ENCODE measurements around the gene HDAC7. TPM values are rescaled to one million over a fixed set of nuclear protein-coding genes. Genes with fewer than 3 reads are reported as not detected.

Gene HDAC7
- total RNA-seq, 4 donors from 2014 or later, result 90.4 to 186 (median 98.4) TPM

DNA sequence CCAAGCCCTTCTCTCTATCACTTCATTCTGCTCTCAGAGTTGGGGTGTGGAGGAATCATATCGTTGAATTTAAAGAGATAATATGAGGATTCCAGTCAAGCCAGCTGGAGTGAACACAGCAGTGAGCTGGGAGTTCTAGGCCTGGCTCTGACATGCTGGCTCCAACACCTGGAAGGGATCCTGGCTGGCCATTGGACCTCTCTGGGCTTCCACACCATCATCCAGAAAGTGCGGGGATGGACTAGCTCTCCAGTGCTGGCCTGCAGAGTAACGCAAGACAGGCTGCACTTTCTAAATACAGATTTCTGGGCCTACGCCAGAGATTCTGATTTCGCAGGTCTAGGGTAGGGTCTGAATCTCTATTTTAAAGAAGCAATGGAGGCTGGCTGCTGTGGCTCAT lies 34.8 kb upstream of the HDAC7 start:
- Histone ChIP-seq H3K4me1 (peaks cover 0 to 12% (median 0%) of the 10 kb centered on the region in 4 donors), H3K4me3 (no peak overlapping the region), H3K9me3 (no peaks in the 10 kb centered on the region), H3K27me3 (no peaks in the 10 kb centered on the region), H3K36me3 (no peaks in the 10 kb centered on the region), H3K27ac (no peak overlapping the region)
- 93 to 98% methylated on average over 5 of the region's 5 CpGs for whole genome bisulfite sequencing, 2 donors
- TF ChIP-seq POLR2A (IDR thresholded peaks at IDR 0.05), result no peak
- TF ChIP-seq, protein P1, sequence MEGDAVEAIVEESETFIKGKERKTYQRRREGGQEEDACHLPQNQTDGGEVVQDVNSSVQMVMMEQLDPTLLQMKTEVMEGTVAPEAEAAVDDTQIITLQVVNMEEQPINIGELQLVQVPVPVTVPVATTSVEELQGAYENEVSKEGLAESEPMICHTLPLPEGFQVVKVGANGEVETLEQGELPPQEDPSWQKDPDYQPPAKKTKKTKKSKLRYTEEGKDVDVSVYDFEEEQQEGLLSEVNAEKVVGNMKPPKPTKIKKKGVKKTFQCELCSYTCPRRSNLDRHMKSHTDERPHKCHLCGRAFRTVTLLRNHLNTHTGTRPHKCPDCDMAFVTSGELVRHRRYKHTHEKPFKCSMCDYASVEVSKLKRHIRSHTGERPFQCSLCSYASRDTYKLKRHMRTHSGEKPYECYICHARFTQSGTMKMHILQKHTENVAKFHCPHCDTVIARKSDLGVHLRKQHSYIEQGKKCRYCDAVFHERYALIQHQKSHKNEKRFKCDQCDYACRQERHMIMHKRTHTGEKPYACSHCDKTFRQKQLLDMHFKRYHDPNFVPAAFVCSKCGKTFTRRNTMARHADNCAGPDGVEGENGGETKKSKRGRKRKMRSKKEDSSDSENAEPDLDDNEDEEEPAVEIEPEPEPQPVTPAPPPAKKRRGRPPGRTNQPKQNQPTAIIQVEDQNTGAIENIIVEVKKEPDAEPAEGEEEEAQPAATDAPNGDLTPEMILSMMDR (IDR thresholded peaks at IDR 0.05), result no peak
- TF ChIP-seq EP300 (IDR thresholded peaks at IDR 0.05), result no peak
- no peak for DNase-seq (ENCODE audit: low spot score in 2 of 2)

GRCh38 chr12:47852096-47852571 lies 32.4 kb upstream of the HDAC7 start:
- H3K9me3 ChIP-seq, result no peaks in the 10 kb centered on the region
- peaks cover 0 to 12% (median 0%) of the 10 kb centered on the region in 4 donors for H3K4me1 ChIP-seq
- no peak for DNase-seq (ENCODE audit: low spot score in 2 of 2)
- WGBS, 2 donors, result 49 to 53% methylated on average over 10 of the region's 10 CpGs
- H3K27me3 ChIP-seq, result no peaks in the 10 kb centered on the region
- no peaks in the 10 kb centered on the region for H3K36me3 ChIP-seq
- no peak for TF ChIP-seq EP300 (IDR thresholded peaks at IDR 0.05)
- H3K27ac ChIP-seq, result no peak overlapping the region
- H3K4me3 ChIP-seq, result no peak overlapping the region

DNA sequence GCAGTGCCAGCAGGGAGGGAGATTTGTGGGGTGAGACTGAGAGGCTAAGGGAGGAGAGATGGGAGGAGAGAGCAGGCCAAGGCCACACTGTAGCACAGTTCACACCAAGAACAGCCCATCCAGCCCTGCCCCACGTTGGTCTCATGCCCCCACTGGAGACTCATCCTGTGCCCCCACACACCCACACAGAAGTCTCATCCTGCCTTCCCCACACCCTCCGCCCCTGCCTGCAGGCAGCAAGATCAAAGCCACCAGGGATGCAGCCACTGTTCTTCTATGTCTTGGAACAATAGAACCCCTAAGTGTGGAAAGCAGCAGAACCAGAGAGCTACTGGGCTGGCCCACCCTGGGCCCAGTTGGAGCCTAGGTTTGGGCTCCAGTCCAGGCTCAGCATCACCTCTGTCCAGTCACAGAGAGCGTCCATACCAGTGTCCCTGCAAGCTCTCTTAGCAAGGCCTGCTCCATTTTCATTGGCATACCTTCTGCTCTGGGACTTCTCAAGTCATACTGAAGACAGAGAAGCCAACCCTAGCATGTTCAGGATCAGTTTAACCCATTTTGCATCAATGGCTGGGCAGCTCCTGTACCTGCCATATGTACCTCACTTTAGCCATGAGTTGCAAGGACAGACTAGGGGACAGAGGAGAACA lies 31.7 kb upstream of the HDAC7 start:
- H3K27me3 ChIP-seq, result no peaks in the 10 kb centered on the region
- TF ChIP-seq, protein P1 (IDR thresholded peaks at IDR 0.05), result no peak
- no peak for TF ChIP-seq POLR2A (IDR thresholded peaks at IDR 0.05)
- TF ChIP-seq EP300 (IDR thresholded peaks at IDR 0.05), result no peak
- 73 to 79% methylated on average over 3 of the region's 3 CpGs for WGBS, 2 donors
- peaks cover 0 to 12% (median 0%) of the 10 kb centered on the region in 4 donors for H3K4me1 ChIP-seq
- H3K9me3 ChIP-seq, result no peaks in the 10 kb centered on the region
- H3K36me3 ChIP-seq, result no peaks in the 10 kb centered on the region
- no peak overlapping the region for H3K4me3 ChIP-seq
- no peak overlapping the region for H3K27ac ChIP-seq
- DNase-seq (ENCODE audit: low spot score in 2 of 2), result no peak

- H3K4me3 ChIP-seq, result no peak overlapping the region
- no peak for TF ChIP-seq POLR2A (IDR thresholded peaks at IDR 0.05)
- 56 to 64% methylated on average over 12 of the region's 12 CpGs for WGBS, 2 donors
- no peaks in the 10 kb centered on the region for H3K27me3 ChIP-seq
- no peaks in the 10 kb centered on the region for H3K9me3 ChIP-seq
- no peak overlapping the region for H3K27ac ChIP-seq
- DNase-seq (ENCODE audit: low spot score in 2 of 2), result no peak
- peaks cover 0 to 12% (median 0%) of the 10 kb centered on the region in 4 donors for H3K4me1 ChIP-seq
- no peaks in the 10 kb centered on the region for H3K36me3 ChIP-seq
These were observed 30.7 kb upstream of the HDAC7 start for GRCh38 chr12:47850153-47851084.

- H3K27me3 ChIP-seq, result no peaks in the 10 kb centered on the region
These were observed 29.6 kb upstream of the HDAC7 start for GRCh38 chr12:47849261-47849660.

GRCh38 chr12:47848853-47849252 lies 29.1 kb upstream of the HDAC7 start:
- DNase-seq (ENCODE audit: low spot score in 2 of 2), result no peak
- Histone ChIP-seq H3K36me3 (no peaks in the 10 kb centered on the region), H3K27ac (no peak overlapping the region), H3K9me3 (no peaks in the 10 kb centered on the region), H3K27me3 (no peaks in the 10 kb centered on the region), H3K4me3 (no peak overlapping the region), H3K4me1 (peaks cover 0 to 23% (median 0%) of the 10 kb centered on the region in 4 donors)
- TF ChIP-seq EP300 (IDR thresholded peaks at IDR 0.05), result no peak
- TF ChIP-seq POLR2A (IDR thresholded peaks at IDR 0.05), result no peak
- TF ChIP-seq, protein P1 (IDR thresholded peaks at IDR 0.05), result no peak
- 67 to 70% methylated on average over 5 of the region's 5 CpGs for WGBS, 2 donors

More at GRCh38 chr12:47849261-47849660, 29.6 kb upstream of the HDAC7 start:
- H3K36me3 ChIP-seq, result no peaks in the 10 kb centered on the region
- TF ChIP-seq EP300 (IDR thresholded peaks at IDR 0.05) (no peak), POLR2A (IDR thresholded peaks at IDR 0.05) (no peak)
- peaks cover 0 to 21% (median 0%) of the 10 kb centered on the region in 4 donors for H3K4me1 ChIP-seq
- H3K27ac ChIP-seq, result no peak overlapping the region
- no peaks in the 10 kb centered on the region for H3K9me3 ChIP-seq
- H3K4me3 ChIP-seq, result no peak overlapping the region
- no peak for DNase-seq (ENCODE audit: low spot score in 2 of 2)
- WGBS, 2 donors, result 43 to 45% methylated on average over 5 of the region's 5 CpGs

Measured in tibial nerve (tissue), 4 donors.